Amygdala (tissue), 56 donors: ENCODE data around the gene SERPINE1.
"Not testable (repeated sequence)": the region's sequence is repeated elsewhere in the genome, so short reads cannot be mapped to it uniquely, and the experiment has no call there.

ENCODE experiments used
- DNase-seq, 56 donors: peaks; one replicate each; lab custom pipeline; 2025; lab: John Stamatoyannopoulos, UW

The SERPINE1 gene

DNA sequence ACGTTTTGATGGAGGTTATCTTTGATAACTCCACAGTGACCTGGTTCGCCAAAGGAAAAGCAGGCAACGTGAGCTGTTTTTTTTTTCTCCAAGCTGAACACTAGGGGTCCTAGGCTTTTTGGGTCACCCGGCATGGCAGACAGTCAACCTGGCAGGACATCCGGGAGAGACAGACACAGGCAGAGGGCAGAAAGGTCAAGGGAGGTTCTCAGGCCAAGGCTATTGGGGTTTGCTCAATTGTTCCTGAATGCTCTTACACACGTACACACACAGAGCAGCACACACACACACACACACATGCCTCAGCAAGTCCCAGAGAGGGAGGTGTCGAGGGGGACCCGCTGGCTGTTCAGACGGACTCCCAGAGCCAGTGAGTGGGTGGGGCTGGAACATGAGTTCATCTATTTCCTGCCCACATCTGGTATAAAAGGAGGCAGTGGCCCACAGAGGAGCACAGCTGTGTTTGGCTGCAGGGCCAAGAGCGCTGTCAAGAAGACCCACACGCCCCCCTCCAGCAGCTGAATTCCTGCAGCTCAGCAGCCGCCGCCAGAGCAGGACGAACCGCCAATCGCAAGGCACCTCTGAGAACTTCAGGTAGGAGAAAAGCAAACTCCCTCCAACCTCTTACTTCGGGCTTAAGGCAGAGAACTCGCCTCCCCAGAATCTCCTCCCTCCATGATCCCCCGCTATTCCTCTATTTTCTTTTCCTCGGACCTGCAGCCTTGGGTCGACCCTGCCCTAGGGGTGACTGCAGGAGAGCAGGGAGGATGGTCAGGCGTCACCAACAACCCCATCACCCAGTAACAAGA is at the start of gene SERPINE1:
Gene SERPINE1 (plus strand): TSS at position 454 of the 809 bp plus-strand sequence. CDS start 1,290 bp downstream, outside the sequence.
- DNase-seq, result peak in 15 of 56 donors; percentile 5 to 69 (median 21)

- peak in 45 of 56 donors; percentile 3 to 82 (median 46) for DNase-seq
These were observed 49.4 kb upstream of the SERPINE1 start for GRCh38 chr7:101077303-101078086.

GRCh38 chr7:101081432-101081831 is 45.5 kb upstream of the SERPINE1 start:
- no peak for DNase-seq

DNA sequence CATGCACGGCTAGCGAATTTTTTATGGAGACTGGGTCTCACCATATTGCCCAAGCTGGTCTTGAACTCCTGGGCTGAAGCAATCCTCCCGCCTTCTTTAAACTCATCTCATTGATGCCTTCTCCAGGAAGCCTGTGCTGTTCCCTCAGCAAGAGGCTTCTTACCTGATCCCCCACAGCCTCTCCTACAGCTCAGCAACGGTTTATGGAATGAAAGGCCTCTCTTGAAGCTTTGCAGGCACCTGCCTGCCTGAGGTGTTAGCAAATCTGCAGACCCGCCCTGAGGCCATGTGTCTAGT is 42.1 kb upstream of the SERPINE1 start:
- no peak for DNase-seq

DNA sequence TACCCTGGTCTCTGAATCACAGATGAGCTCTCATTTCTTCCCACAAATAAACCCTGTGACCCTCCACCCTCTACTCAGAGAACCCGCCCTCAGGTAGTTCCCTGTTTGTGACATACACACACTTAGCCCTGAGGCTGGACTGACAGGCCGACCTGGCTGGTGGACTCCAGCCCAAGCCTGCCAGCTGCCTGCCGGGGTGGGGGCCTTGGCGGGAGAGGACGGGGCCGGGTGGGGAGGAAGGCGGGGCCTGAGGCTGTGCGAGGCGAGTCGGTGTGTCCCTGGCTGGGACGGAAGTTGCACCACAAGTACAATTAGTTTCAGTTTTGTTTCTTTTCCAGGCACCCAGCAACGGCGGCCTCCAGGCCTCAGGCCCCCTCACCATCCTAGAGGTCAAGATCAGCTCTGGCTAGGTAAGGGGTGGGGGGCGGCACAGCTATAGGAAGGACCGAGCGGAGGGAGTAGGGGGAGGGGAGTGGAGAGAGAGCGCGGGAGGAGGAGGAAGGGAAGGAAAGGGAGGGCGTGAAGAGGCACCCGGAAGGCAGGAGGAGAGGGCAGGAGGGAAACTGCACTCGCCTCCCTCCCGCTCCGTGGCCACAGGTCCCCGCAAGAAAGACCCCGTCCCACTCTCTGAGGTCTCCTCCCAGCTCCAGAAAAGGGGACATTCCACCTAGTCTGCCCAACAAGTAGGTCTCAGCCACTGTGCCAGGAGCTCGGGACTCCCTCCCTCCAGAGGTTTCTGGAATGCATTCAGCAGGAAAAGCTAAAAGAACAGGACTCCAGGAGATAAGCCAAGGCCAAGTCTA is 41.5 kb upstream of the SERPINE1 start, which contains the start of gene TRIM56:
Gene TRIM56 (plus strand): TSS at position 320 of the 803 bp plus-strand sequence. CDS start 1,832 bp downstream, outside the sequence.
- peak in 54 of 56 donors; percentile 10 to 79 (median 49) for DNase-seq

- no peak for DNase-seq
These were observed 39.4 kb upstream of the SERPINE1 start for GRCh38 chr7:101087334-101088068.

- no peak for DNase-seq
These were observed 38.9 kb upstream of the SERPINE1 start for GRCh38 chr7:101088069-101088425.

GRCh38 chr7:101088858-101089529 is 37.9 kb upstream of the SERPINE1 start:
- no peak for DNase-seq

DNA sequence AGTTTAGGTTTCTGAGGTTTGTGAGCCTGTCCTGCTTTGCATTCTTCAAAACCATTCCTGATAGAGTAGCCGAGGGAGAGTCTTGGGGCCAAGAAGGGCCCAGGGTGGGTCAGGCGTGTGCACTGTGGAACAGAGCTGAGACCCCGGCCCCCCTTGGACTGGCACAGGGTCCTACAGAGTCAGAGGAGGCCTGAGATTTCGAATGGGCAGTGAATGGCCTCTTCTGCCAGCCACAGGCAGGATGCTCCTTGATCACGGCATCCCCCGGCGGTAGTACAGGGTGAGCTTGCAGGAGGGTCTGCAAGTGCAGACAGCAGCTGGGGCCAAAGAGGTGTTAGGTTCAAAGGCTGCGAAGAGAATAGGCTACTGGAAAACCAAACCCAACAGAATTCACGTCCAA is 37.0 kb upstream of the SERPINE1 start:
- no peak for DNase-seq

DNA sequence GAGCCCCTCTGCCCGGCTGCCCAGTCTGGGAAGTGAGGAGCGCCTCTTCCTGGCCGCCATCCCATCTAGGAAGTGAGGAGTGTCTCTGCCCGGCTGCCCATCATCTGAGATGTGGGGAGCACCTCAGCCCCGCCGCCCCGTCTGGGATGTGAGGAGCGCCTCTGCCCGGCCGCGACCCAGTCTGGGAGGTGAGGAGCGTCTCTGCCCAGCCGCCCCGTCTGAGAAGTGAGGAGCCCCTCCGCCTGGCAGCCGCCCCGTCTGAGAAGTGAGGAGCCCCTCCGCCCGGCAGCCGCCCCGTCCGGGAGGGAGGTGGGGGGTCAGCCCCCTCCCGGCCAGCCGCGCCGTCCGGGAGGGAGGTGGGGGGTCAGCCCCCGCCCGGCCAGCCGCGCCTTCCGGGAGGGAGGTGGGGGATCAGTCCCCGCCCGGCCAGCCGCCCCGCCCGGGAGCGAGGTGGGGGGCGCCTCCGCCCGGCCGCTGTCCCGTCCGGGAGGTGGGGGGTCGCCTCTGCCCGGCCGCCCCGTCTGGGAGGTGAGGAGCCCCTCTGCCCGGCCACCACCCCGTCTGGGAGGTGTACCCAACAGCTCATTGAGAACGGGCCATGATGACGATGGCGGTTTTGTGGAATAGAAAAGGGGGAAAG is 34.5 kb upstream of the SERPINE1 start:
- DNase-seq, result not testable (repeated sequence)

DNA sequence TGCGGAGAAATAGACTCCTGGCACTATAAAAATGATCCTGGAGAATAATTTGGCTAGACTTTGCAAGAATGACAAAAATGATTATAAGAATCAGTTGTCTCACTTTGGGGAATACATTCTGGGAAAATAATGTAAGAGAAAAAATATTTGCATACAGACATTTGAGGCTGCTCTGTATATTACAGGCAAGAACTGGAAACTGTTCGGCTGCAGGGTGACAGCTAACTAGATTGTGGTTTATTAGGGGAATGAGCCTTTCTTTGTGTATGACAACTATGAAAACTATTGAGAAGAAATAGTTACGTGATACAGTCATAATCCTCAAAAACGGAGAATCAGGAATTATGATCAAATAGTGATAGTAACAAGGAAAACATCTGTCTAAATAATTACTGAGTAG is 33.0 kb upstream of the SERPINE1 start:
- DNase-seq, result no peak

DNA sequence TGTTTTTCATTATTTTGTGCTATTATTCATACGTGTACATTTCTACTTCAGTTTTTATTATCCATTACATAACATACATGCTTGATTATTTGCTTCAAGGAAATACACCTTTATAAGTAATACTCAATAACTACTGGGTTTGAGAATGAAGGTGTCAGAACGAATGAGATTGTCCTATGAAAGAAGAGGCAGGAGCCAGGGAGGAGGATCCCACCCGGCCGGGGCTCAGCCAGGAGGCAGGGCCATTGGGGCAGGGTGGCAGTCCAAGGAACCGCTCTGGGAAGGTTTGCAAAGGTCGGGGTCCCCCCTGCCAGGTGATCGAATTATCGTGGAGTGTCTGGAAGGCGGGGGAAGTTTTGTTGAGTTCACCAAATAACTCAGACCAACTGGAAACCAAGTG is 32.5 kb upstream of the SERPINE1 start:
- DNase-seq, result no peak

- DNase-seq, result peak in 11 of 56 donors; percentile 1 to 37 (median 8)
These were observed 32.0 kb upstream of the SERPINE1 start for GRCh38 chr7:101094791-101095375.

- DNase-seq, result no peak
These were observed 30.5 kb upstream of the SERPINE1 start for GRCh38 chr7:101096331-101096956.

GRCh38 chr7:101096957-101097347 is 30.0 kb upstream of the SERPINE1 start:
- DNase-seq, result no peak

- no peak for DNase-seq
These were observed 29.3 kb upstream of the SERPINE1 start for GRCh38 chr7:101097561-101097960.

- peak; percentile 24 to 92 (median 75) for DNase-seq
These were observed 26.7 kb upstream of the SERPINE1 start for GRCh38 chr7:101099969-101100781.
